Stromal cell of bone marrow (primary cell): Measurements from ENCODE around the gene ELF3.
"Not testable (repeated sequence)": the region's sequence is repeated elsewhere in the genome, so short reads cannot be mapped to it uniquely, and the experiment has no call there.

Source experiments
- DNase-seq: peaks from one replicate; pipeline ENCODE4 v3.0.0-alpha.2; 2012; ENCODE audit warnings: low read depth

Gene ELF3

GRCh38 chr1:202007805-202008489, 2.4 kb upstream of the ELF3 start:
- no peak for DNase-seq

GRCh38 chr1:202009326-202010179, 834 bp upstream of the ELF3 start:
- DNase-seq = peak; percentile 62

GRCh38 chr1:202011994-202012393, 1.6 kb downstream of the ELF3 start:
- no peak for DNase-seq

GRCh38 chr1:202012544-202013478, 2.4 kb downstream of the ELF3 start:
- DNase-seq = no peak

- no peak for DNase-seq
These were observed 3.2 kb downstream of the ELF3 start for GRCh38 chr1:202013603-202014002.

- DNase-seq = no peak
These were observed 3.7 kb downstream of the ELF3 start for GRCh38 chr1:202014060-202014459.

DNA sequence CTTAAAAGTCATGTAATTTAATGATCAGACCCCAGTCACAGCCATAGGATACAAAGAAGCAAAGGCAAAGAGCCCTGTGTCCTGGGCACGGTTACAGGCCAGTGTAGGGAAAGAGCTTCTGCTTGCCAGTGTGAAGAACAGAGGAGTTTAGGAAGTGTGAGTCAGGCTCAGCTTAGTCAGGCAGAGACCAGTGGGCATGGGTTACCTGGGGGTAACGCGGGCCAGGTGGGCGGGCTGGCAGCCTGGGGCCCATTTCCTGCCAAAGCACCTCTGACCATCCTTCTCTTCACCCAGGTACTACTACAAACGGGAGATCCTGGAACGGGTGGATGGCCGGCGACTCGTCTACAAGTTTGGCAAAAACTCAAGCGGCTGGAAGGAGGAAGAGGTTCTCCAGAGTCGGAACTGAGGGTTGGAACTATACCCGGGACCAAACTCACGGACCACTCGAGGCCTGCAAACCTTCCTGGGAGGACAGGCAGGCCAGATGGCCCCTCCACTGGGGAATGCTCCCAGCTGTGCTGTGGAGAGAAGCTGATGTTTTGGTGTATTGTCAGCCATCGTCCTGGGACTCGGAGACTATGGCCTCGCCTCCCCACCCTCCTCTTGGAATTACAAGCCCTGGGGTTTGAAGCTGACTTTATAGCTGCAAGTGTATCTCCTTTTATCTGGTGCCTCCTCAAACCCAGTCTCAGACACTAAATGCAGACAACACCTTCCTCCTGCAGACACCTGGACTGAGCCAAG, 4.7 kb downstream of the ELF3 start:
- DNase-seq = no peak

- DNase-seq = no peak
These were observed 5.2 kb downstream of the ELF3 start for GRCh38 chr1:202015662-202015937.

GRCh38 chr1:202016022-202016810, 5.8 kb downstream of the ELF3 start:
- DNase-seq = no peak

DNA sequence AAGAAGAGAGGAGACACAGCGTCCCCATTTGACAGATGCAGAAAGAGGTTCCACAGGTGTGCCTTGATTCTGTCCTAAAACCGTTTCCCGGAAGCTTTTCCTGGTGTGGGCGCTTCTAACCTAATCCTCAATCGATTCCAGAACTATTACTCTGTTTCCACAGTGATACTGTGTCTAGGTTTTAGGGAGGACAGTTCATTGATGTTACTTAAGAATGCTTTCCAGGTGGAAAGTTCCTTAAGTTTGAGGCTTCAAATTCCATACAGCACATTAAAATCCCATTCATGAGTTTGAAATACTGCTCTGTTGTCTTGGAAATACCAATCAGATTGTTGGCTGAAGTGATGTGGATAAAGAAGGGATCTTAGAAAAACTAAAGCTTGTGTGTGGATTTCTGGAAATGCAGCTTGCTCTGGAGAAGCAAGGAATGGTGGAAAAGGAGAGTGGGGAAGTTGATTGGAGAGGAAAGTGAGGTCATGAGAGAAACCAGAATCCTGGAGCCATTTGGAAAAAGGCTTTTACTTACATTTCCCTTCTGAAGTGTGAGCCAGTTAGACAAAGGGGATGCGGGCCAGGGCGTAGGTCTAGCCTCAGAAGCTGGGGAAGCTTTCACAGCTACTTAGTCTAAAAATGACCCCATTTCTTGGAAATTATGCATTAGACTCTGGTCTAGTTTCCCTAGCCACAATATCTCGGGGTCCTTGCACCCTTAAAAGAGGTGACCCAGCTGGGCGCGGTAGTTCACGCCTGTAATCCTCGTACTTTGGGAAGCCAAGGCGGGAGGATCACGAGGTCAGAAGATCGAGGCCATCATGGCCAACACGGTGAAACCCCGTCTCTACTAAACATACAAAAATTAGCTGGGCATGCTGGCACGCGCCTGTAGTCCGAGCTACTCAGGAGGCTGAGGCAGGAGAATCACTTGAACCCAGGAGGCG, 6.7 kb downstream of the ELF3 start:
- DNase-seq = no peak

DNA sequence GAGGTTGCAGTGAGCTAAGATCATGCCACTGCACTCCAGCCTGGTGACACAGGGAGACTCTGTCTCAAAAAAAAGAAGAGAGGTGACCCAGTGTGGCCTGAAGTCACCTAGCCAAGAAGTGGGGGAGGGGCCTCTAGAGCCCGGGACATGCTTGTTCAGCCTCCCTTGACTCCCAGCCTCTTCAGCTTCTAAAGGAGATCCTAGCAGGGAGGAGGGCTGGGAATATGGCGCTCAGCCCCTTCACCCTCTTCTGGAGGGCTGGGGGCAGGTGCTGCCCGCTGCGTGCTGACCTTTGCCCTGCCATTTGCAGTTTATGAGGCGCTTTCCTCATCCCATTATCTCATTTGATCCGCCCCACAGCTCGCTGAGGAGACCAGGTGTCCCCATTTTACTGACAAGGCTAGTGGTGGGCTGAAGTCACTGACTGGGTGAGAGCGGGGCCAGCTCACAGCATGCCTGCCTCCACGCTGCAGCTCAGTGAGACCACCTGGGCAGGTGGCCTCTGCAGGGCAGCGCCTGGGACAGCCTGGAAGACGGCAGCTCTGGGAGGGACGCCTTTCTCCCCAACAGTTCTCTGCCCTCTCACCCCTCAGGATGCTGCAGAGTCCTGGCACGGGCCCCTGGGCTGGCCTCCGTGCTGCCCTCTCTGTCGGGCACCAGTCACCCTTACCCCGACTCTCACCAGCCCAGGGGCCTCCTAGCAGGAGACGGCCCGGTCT, 7.5 kb downstream of the ELF3 start:
- no peak for DNase-seq

- no peak for DNase-seq
These were observed 8.3 kb downstream of the ELF3 start for GRCh38 chr1:202018468-202019234.

GRCh38 chr1:202019235-202019558, 8.8 kb downstream of the ELF3 start:
- DNase-seq = not testable (repeated sequence)

DNA sequence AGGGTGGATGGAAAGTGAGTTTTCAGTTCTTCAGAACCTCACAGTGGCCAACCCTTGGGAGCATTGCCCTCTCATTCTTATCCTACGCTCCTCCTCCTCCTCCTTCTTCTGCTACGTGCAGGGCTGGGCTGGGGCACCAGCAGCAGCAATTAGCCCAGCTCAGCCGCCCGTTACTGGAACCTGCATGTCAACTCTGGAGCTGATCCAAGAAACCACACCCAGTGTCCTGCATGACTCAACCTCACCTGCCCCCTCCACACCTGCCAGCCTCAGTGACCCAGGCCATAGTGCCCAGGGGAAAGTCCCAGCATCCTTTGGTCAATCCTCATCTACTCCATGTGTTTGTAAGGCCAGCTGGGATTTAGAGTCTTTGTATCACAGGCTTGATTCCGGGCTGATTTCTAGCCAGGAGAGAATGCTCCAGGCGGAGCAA, 12.6 kb downstream of the ELF3 start:
- no peak for DNase-seq

GRCh38 chr1:202029171-202029665, 18.8 kb downstream of the ELF3 start:
- DNase-seq = peak; percentile 75

- DNase-seq = no peak
These were observed 19.3 kb downstream of the ELF3 start for GRCh38 chr1:202029727-202030126.

DNA sequence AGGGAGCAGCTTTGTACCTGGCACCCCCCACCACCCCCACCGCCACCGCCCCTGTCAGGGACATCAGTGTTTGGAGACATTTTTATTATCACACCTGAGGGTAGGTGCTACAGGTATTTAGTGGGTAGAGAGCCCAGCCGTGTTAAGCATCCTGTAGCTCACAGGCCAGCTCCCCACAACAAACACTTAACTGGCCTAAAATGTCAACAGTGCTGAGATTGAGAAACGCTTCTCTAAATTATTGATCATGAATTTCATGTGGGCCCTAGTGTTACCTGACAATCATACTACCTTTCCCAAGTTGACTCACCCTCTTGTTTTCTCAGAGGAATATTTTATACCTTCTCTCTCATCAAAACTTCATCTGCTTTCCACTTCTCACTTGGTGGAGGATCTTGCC, 21.4 kb downstream of the ELF3 start:
- no peak for DNase-seq

- DNase-seq = no peak
These were observed 23.8 kb downstream of the ELF3 start for GRCh38 chr1:202034149-202034682.
